Testis (tissue), 5 donors: ENCODE measurements around the gene TAF7. TPM values are rescaled to one million over a fixed set of nuclear protein-coding genes. Genes with fewer than 3 reads are reported as not detected.
A peak's percentile ranks its signal among the peaks of the same experiment; 100 is the strongest.

Experiments used
- DNase-seq: peaks from one replicate; pipeline ENCODE4 v3.0.0-alpha.2; 2019
- H3K27ac ChIP-seq, 2 donors: fragments of 200-600 bp; sonication (generic); one replicate each; pipeline ENCODE4 v1.5.1; 2019
- H3K27me3 ChIP-seq: fragments of 200-600 bp; sonication (generic); one replicate; pipeline ENCODE4 v1.5.1; 2019
- H3K36me3 ChIP-seq: fragments of 200-600 bp; sonication (generic); one replicate; pipeline ENCODE4 v1.5.1; 2017; ENCODE audit warnings: low read depth; ENCODE audit errors: missing control alignments
- H3K4me1 ChIP-seq: fragments of 200-600 bp; sonication (generic); one replicate; pipeline ENCODE4 v1.5.1; 2019
- H3K4me3 ChIP-seq, 2 donors: fragments of 200-600 bp; sonication (generic); one replicate each; pipeline ENCODE4 v1.5.1; 2017 to 2019
- H3K9me3 ChIP-seq: fragments of 200-600 bp; sonication (generic); one replicate; pipeline ENCODE4 v1.5.1; 2017
- POLR2A ChIP-seq: fragments of 450-650 bp; IDR thresholded peaks from one replicate; pipeline ENCODE4 v1.6.1; 2017; ENCODE audit warnings: antibody characterized with exemption, mild to moderate bottlenecking, moderate library complexity
- WGBS, 2 donors: methylation state at CpG; one replicate each; pipeline ENCODE4 v1.1.5; 2018; 5-methylcytosine and 5-hydroxymethylcytosine counted together
- intact Hi-C: fragments of 100-400 bp; cut with DNase I; formaldehyde crosslinking; loops from one replicate; pipeline ENCODE4 v1.15.1; 2023; ENCODE audit warnings: low total_unique reads
- long read RNA-seq, 2 donors: transcript quantifications; one replicate each; lab custom pipeline, GENCODE V29; 2026
- polyA plus RNA-seq: library from polyadenylated mRNA; stranded (reverse); fragments of 350-450 nt; fragmentation: Illumina TruSeq; extraction: RNeasy Lipid Tissue Mini Kit (QIAGEN cat#74804); gene quantifications from one replicate; pipeline ENCODE4 v1.2.3, GENCODE V29; 2014; ENCODE audit warnings: low read depth, low replicate concordance; ENCODE audit not compliant: insufficient read depth
- total RNA-seq, 2 donors: library from RNA; depleted of rRNA; stranded (reverse); fragments of >200 nt; gene quantifications; one replicate each; pipeline ENCODE4 v1.2.3, GENCODE V29; 2016
- TF ChIP-seq, protein P1 (sequence below), 3 experiments: fragments of 450-650 bp in 2 of 3; fragments of 200-600 bp in 1 of 3; sonication (generic) in 1 of 3; IDR thresholded peaks; one replicate each; pipeline ENCODE4 v1.5.1; 2016 to 2019; ENCODE audit warnings: antibody characterized with exemption in 3 of 3, mild to moderate bottlenecking in 2 of 3, moderate library complexity in 1 of 3

Gene TAF7, protein sequence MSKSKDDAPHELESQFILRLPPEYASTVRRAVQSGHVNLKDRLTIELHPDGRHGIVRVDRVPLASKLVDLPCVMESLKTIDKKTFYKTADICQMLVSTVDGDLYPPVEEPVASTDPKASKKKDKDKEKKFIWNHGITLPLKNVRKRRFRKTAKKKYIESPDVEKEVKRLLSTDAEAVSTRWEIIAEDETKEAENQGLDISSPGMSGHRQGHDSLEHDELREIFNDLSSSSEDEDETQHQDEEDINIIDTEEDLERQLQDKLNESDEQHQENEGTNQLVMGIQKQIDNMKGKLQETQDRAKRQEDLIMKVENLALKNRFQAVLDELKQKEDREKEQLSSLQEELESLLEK
- total RNA-seq = 100 to 1,000 TPM; 112 to 131 TPM
- polyA plus RNA-seq = 137 TPM
- long read RNA-seq, donor 1, transcript TAF7-201 (1 exons, 2,334 nt) = major isoform, 275 of 275 reads
- long read RNA-seq, donor 1, partial matches to known transcripts = 0 of 275 reads
- long read RNA-seq, donor 1, other reads (novel, unspliced or antisense) = 0 of 275 reads
- long read RNA-seq, donor 2, transcript TAF7-201 (1 exons, 2,334 nt) = major isoform, 174 of 174 reads
- long read RNA-seq, donor 2, partial matches to known transcripts = 0 of 174 reads
- long read RNA-seq, donor 2, other reads (novel, unspliced or antisense) = 0 of 174 reads

DNA sequence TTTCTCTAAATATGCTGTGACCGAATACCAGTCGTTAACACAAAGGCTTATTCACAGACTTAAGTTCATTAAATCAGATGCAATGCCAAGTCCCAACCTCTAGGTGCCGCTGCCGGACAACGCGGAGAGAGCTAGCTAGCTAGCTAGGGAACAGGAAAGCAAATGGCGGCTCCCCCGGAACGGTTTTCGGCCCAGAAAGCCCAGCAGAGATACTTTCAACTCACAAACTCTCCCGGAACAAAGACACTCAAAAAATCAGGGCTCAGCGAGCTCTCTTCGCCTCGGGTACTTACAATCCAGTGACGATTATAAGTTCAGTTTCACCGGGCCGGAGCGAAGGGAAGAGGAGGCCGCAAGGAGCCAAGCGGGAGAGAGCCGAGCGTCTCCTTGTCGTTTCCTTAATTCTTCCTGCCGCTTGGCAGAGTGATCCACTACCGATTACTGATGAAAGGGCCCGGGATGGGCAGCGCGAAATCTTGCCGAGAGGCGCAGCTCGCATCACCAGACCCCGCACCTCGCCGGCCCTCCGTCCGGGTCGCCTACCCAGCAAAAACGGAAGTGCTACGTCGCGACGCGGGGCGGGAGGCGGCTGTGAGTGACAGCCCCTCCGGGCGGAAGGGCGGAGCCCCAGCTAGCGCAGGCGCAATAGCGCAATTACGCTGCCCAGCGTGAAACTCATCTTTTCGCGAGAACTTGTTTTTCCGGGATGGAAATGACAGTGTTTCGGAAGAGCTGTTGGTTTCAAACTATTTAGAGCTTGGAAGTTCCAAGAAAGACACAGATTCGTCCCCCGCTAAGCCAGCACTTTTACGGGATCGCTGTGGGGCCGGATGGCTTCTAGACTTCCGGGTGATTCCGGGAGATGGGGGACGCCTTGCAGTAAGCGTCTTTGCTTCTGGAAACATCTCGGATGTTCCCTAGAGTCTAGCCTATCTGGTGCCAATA lies at the start of gene TAF7:
Gene TAF7, minus strand, starts transcription at position 560 of the 945 bp plus-strand sequence. CDS start 740 bp downstream, outside the sequence.
- Histone ChIP-seq H3K4me1 (no peaks in the 10 kb centered on the region), H3K36me3 (no peaks in the 10 kb centered on the region), H3K27me3 (no peaks in the 10 kb centered on the region), H3K4me3 (peak within 1 kb of the TSS; percentile 84 to 91), H3K27ac (peak within 1 kb of the TSS; percentile 97 to 99), H3K9me3 (no peaks in the 10 kb centered on the region)
- intact Hi-C loops = no loop called here
- WGBS, 2 donors = 1 to 2% methylated on average over 33 to 67 of the region's 67 CpGs
- TF ChIP-seq POLR2A = peak; percentile 94
- TF ChIP-seq, protein P1, sequence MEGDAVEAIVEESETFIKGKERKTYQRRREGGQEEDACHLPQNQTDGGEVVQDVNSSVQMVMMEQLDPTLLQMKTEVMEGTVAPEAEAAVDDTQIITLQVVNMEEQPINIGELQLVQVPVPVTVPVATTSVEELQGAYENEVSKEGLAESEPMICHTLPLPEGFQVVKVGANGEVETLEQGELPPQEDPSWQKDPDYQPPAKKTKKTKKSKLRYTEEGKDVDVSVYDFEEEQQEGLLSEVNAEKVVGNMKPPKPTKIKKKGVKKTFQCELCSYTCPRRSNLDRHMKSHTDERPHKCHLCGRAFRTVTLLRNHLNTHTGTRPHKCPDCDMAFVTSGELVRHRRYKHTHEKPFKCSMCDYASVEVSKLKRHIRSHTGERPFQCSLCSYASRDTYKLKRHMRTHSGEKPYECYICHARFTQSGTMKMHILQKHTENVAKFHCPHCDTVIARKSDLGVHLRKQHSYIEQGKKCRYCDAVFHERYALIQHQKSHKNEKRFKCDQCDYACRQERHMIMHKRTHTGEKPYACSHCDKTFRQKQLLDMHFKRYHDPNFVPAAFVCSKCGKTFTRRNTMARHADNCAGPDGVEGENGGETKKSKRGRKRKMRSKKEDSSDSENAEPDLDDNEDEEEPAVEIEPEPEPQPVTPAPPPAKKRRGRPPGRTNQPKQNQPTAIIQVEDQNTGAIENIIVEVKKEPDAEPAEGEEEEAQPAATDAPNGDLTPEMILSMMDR (IDR thresholded peaks at IDR 0.05) = peak; percentile 77 to 89 (median 88)
- peak; percentile 95 for DNase-seq

DNA sequence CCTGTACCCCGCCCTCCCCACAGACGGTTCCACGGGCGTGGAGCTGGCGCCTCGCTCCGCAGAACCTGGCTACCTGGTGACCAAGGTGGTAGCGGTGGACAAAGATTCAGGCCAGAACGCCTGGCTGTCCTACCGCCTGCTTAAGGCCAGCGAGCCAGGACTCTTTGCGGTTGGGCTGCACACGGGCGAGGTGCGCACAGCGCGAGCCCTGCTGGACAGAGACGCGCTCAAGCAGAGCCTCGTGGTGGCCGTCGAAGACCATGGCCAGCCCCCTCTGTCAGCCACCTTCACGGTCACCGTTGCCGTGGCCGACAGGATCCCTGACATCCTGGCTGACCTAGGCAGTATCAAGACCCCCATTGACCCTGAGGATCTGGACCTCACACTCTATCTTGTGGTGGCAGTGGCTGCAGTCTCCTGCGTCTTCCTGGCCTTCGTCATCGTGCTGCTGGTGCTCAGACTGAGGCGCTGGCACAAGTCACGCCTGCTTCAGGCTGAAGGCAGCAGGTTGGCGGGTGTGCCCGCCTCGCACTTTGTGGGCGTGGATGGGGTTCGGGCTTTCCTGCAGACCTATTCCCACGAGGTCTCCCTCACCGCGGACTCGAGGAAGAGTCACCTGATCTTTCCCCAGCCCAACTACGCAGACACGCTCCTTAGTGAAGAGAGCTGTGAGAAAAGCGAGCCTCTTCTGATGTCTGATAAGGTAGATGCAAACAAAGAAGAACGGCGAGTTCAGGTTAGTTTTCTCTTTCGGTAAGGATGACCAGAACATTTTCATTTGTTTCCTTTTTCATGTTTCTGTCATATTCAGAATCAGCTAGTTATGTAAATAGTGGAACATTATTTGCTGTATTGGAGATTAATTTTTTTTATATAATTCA lies 45.7 kb upstream of the TAF7 start:
- intact Hi-C loops = no loop called here
- H3K9me3 ChIP-seq = no peaks in the 10 kb centered on the region

DNA sequence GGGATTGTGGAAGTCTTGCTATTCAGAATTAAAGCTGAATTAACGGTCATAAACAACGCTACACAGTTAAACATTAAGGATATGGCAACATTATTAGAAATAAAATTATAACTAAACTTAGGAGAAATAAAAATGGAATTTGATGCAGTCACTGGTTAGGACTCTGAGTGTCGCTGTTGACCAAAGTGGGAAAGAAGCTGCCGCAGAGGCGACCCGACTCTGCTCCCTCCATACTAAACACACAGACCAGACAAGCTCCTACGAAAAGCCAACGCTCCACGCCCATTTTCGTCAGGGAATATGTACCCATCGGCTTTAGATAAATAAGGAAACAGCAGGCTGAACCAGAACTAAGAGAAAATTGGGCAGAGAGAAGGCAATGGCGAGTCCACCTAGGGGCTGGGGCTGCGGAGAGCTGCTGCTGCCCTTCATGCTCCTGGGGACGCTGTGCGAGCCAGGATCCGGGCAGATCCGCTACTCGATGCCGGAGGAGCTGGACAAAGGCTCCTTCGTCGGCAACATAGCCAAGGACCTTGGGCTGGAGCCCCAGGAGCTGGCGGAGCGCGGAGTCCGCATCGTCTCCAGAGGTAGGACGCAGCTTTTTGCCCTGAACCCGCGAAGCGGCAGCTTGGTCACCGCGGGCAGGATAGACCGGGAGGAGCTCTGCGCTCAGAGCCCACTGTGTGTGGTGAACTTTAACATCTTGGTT lies 43.5 kb upstream of the TAF7 start, which contains the start of gene PCDHGA5:
Gene PCDHGA5, plus strand, starts transcription at position 211 of the 709 bp plus-strand sequence. Its CDS starts 169 bp downstream, at position 380.
- Histone ChIP-seq H3K9me3 (no peaks in the 10 kb centered on the region), H3K27ac (no peak within 1 kb of the TSS), H3K36me3 (no peaks in the 10 kb centered on the region), H3K27me3 (no peaks in the 10 kb centered on the region), H3K4me1 (no peaks in the 10 kb centered on the region), H3K4me3 (peak within 1 kb of the TSS in 1 of 2 donors; percentile 27)
- TF ChIP-seq, protein P1 (IDR thresholded peaks at IDR 0.05) = no peak
- TF ChIP-seq POLR2A = no peak
- DNase-seq = no peak
- intact Hi-C loops = no loop called here
- 17 to 20% methylated on average over 28 to 34 of the region's 34 CpGs for WGBS, 2 donors

More for the DNA sequence above, 45.7 kb upstream of the TAF7 start:
- WGBS, 2 donors = 28 to 34% methylated on average over 22 to 46 of the region's 46 CpGs
- no peaks in the 10 kb centered on the region for H3K4me1 ChIP-seq
- DNase-seq = no peak
- H3K27me3 ChIP-seq = no peaks in the 10 kb centered on the region
- H3K36me3 ChIP-seq = no peaks in the 10 kb centered on the region
- TF ChIP-seq POLR2A = no peak
- TF ChIP-seq, protein P1 (IDR thresholded peaks at IDR 0.05) = no peak
- H3K27ac ChIP-seq = no peak overlapping the region
- no peak overlapping the region for H3K4me3 ChIP-seq
